NCI-H2196 (cell line): ENCODE data around the gene TRIM47.
"Not testable (repeated sequence)": the region's sequence is repeated elsewhere in the genome, so short reads cannot be mapped to it uniquely, and the experiment has no call there.

Source experiments
- DNase-seq: peaks from one replicate; lab custom pipeline; 2025; ENCODE audit not compliant: unreplicated experiment; lab: John Stamatoyannopoulos, UW

The TRIM47 gene

GRCh38 chr17:75870228-75870627 lies 8.2 kb downstream of the TRIM47 start:
- not testable (repeated sequence) for DNase-seq

GRCh38 chr17:75869282-75870141 lies 8.9 kb downstream of the TRIM47 start:
- DNase-seq: no peak

GRCh38 chr17:75868730-75869281 lies 9.6 kb downstream of the TRIM47 start:
- not testable (repeated sequence) for DNase-seq

- not testable (repeated sequence) for DNase-seq
These were observed 12.8 kb downstream of the TRIM47 start for GRCh38 chr17:75865404-75866188.

- not testable (repeated sequence) for DNase-seq
These were observed 13.5 kb downstream of the TRIM47 start for GRCh38 chr17:75864887-75865286.

- DNase-seq: no peak
These were observed 13.9 kb downstream of the TRIM47 start for GRCh38 chr17:75864448-75864871.

GRCh38 chr17:75861927-75862317 lies 16.5 kb downstream of the TRIM47 start:
- no peak for DNase-seq

GRCh38 chr17:75859358-75859757 lies 19.0 kb downstream of the TRIM47 start:
- not testable (repeated sequence) for DNase-seq

GRCh38 chr17:75856062-75856756 lies 22.2 kb downstream of the TRIM47 start:
- no peak for DNase-seq

GRCh38 chr17:75855310-75856061 lies 22.9 kb downstream of the TRIM47 start, which contains the start of gene WBP2:
WBP2 (minus strand) TSS chr17:75855335; CDS start chr17:75855297, 38 bp downstream.
- peak; percentile 100 for DNase-seq

- no peak for DNase-seq
These were observed 23.5 kb downstream of the TRIM47 start for GRCh38 chr17:75854881-75855309.

- DNase-seq: no peak
These were observed 24.2 kb downstream of the TRIM47 start for GRCh38 chr17:75854101-75854748.

GRCh38 chr17:75853433-75853832 lies 24.9 kb downstream of the TRIM47 start:
- DNase-seq: no peak

- not testable (repeated sequence) for DNase-seq
These were observed 26.7 kb downstream of the TRIM47 start for GRCh38 chr17:75851693-75851991.

- no peak for DNase-seq
These were observed 27.3 kb downstream of the TRIM47 start for GRCh38 chr17:75850928-75851692.

GRCh38 chr17:75849724-75850123 lies 28.7 kb downstream of the TRIM47 start:
- DNase-seq: no peak

GRCh38 chr17:75849279-75849646 lies 29.1 kb downstream of the TRIM47 start:
- DNase-seq: no peak

GRCh38 chr17:75848523-75849278 lies 29.7 kb downstream of the TRIM47 start:
- peak; percentile 87 for DNase-seq
